HEK293 (cell line): ENCODE measurements around the gene MATR3.

ENCODE experiments used
- GFI1B ChIP-seq: fragments of 450-650 bp; formaldehyde crosslinking; IDR thresholded peaks from 2 replicates; pipeline ENCODE4 v1.5.1; 2016; ENCODE audit warnings: missing biosample characterization, missing genetic modification characterization
- KLF1 ChIP-seq: fragments of 450-650 bp; formaldehyde crosslinking; IDR thresholded peaks from 2 replicates; pipeline ENCODE4 v1.5.1; 2016; ENCODE audit warnings: missing biosample characterization, missing genetic modification characterization
- KLF10 ChIP-seq: fragments of 450-650 bp; IDR thresholded peaks from 2 replicates; pipeline ENCODE4 v1.5.1; 2018; ENCODE audit warnings: missing biosample characterization, mild to moderate bottlenecking, missing genetic modification characterization
- KLF8 ChIP-seq: fragments of 450-650 bp; formaldehyde crosslinking; IDR thresholded peaks from 2 replicates; pipeline ENCODE4 v1.5.1; 2016; ENCODE audit warnings: missing biosample characterization, missing genetic modification characterization
- MYNN ChIP-seq: fragments of 450-650 bp; formaldehyde crosslinking; IDR thresholded peaks from 2 replicates; pipeline ENCODE4 v1.5.1; 2016; ENCODE audit warnings: missing biosample characterization, missing genetic modification characterization, borderline replicate concordance
- ZFHX2 ChIP-seq: fragments of 450-650 bp; formaldehyde crosslinking; conservative IDR thresholded peaks from 2 replicates; pipeline ENCODE4 v1.5.1; 2016; ENCODE audit warnings: missing biosample characterization, missing genetic modification characterization
- ZFP41 ChIP-seq: fragments of 450-650 bp; formaldehyde crosslinking; IDR thresholded peaks from 2 replicates; pipeline ENCODE4 v1.5.1; 2016; ENCODE audit warnings: missing biosample characterization, missing genetic modification characterization, borderline replicate concordance
- ZIC2 ChIP-seq: fragments of 450-650 bp; formaldehyde crosslinking; IDR thresholded peaks from 2 replicates; pipeline ENCODE4 v1.5.1; 2016; ENCODE audit warnings: missing biosample characterization, missing genetic modification characterization
- ZNF19 ChIP-seq: fragments of 450-650 bp; formaldehyde crosslinking; IDR thresholded peaks from 2 replicates; pipeline ENCODE4; 2016; ENCODE audit warnings: missing biosample characterization, missing genetic modification characterization, low read depth
- ZNF311 ChIP-seq: fragments of 450-650 bp; formaldehyde crosslinking; IDR thresholded peaks from 2 replicates; pipeline ENCODE4 v1.5.1; 2017; ENCODE audit warnings: missing biosample characterization, missing genetic modification characterization, borderline replicate concordance
- ZNF404 ChIP-seq: fragments of 450-650 bp; formaldehyde crosslinking; IDR thresholded peaks from 2 replicates; pipeline ENCODE4 v1.5.1; 2017; ENCODE audit warnings: missing biosample characterization, missing genetic modification characterization
- ZNF423 ChIP-seq: fragments of 450-650 bp; formaldehyde crosslinking; IDR thresholded peaks from 2 replicates; pipeline ENCODE4 v1.5.1; 2016; ENCODE audit warnings: missing biosample characterization, missing genetic modification characterization
- ZNF501 ChIP-seq: fragments of 450-650 bp; formaldehyde crosslinking; IDR thresholded peaks from 2 replicates; pipeline ENCODE4 v1.5.1; 2016; ENCODE audit warnings: missing biosample characterization, missing genetic modification characterization
- ZNF529 ChIP-seq: fragments of 450-650 bp; formaldehyde crosslinking; IDR thresholded peaks from 2 replicates; pipeline ENCODE4 v1.5.1; 2017; ENCODE audit warnings: missing genetic modification characterization, missing biosample characterization; ENCODE audit not compliant: insufficient replicate concordance
- ZNF530 ChIP-seq: fragments of 450-650 bp; formaldehyde crosslinking; IDR thresholded peaks from 2 replicates; pipeline ENCODE4 v1.5.1; 2016; ENCODE audit warnings: low read depth, missing biosample characterization, missing genetic modification characterization
- ZNF549 ChIP-seq: fragments of 450-650 bp; IDR thresholded peaks from 2 replicates; pipeline ENCODE4 v1.5.1; 2018; ENCODE audit warnings: missing biosample characterization, missing genetic modification characterization, mild to moderate bottlenecking, inconsistent platforms, moderate library complexity
- ZNF629 ChIP-seq: fragments of 450-650 bp; formaldehyde crosslinking; IDR thresholded peaks from 2 replicates; pipeline ENCODE4 v1.5.1; 2017; ENCODE audit warnings: missing biosample characterization, missing genetic modification characterization
- ZNF76 ChIP-seq: fragments of 450-650 bp; formaldehyde crosslinking; IDR thresholded peaks from 2 replicates; pipeline ENCODE4; 2016; ENCODE audit warnings: low read depth, missing biosample characterization, missing genetic modification characterization, borderline replicate concordance
- ZNF785 ChIP-seq: fragments of 450-650 bp; formaldehyde crosslinking; IDR thresholded peaks from 2 replicates; pipeline ENCODE4 v1.5.1; 2016; ENCODE audit warnings: missing biosample characterization, missing genetic modification characterization
- ZNF830 ChIP-seq: fragments of 450-650 bp; IDR thresholded peaks from 2 replicates; pipeline ENCODE4 v1.5.0; 2018; ENCODE audit warnings: missing biosample characterization, missing genetic modification characterization, low read depth, mild to moderate bottlenecking, moderate library complexity
- ZSCAN30 ChIP-seq: fragments of 450-650 bp; IDR thresholded peaks from 2 replicates; pipeline ENCODE4 v1.5.1; 2018; ENCODE audit warnings: missing biosample characterization, mild to moderate bottlenecking, missing genetic modification characterization, moderate library complexity
- TF ChIP-seq, protein P1 (sequence below): fragments of 450-650 bp; formaldehyde crosslinking; IDR thresholded peaks from 2 replicates; pipeline ENCODE4 v1.5.1; 2017; ENCODE audit warnings: missing biosample characterization, missing genetic modification characterization
- TF ChIP-seq, protein P2 (sequence below): fragments of 450-650 bp; formaldehyde crosslinking; IDR thresholded peaks from 2 replicates; pipeline ENCODE4 v1.5.1; 2016; ENCODE audit warnings: missing biosample characterization, missing genetic modification characterization
- TF ChIP-seq, protein P3 (sequence below): fragments of 450-650 bp; formaldehyde crosslinking; IDR thresholded peaks from 2 replicates; pipeline ENCODE4 v1.5.1; 2016; ENCODE audit warnings: missing biosample characterization, missing genetic modification characterization
- TF ChIP-seq, protein P4 (sequence below): fragments of 450-650 bp; formaldehyde crosslinking; IDR thresholded peaks from 2 replicates; pipeline ENCODE4 v1.5.1; 2016; ENCODE audit warnings: missing biosample characterization, missing genetic modification characterization
- TF ChIP-seq, protein P5 (sequence below): fragments of 450-650 bp; IDR thresholded peaks from 2 replicates; pipeline ENCODE4 v1.5.1; 2018; ENCODE audit warnings: missing biosample characterization, missing genetic modification characterization
- TF ChIP-seq, protein P6 (sequence below): fragments of 450-650 bp; formaldehyde crosslinking; IDR thresholded peaks from 2 replicates; pipeline ENCODE4 v1.5.1; 2017; ENCODE audit warnings: missing biosample characterization, missing genetic modification characterization
- TF ChIP-seq, protein P7 (sequence below): fragments of 450-650 bp; formaldehyde crosslinking; IDR thresholded peaks from 2 replicates; pipeline ENCODE4 v1.5.1; 2016; ENCODE audit warnings: missing biosample characterization, missing genetic modification characterization

MATR3 gene

DNA sequence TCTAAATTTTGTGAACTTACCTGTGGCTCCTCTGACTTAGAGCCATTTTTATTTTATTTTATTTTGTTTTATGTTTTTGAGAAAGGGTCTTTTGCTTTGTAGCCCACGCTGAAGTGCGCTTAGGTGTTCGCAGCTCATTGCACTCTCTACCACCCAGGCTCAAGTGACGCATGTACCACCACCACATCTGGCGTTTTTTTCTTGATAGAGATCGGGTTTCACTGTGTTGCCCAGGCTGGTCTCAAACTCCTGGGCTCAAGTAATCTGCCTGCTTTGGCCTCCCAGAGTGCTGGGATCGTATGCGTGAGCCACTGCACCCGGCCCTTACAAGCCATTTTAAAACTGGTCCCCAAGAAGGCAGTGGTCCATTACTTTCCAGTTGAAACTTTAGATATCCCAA is 18.5 kb downstream of the MATR3 start (continued):
- 0 out of 2 replicates have a peak, but pooled peaks have one; percentile 59 for TF ChIP-seq ZNF501 (tag by site-specific recombination)
- TF ChIP-seq, protein P1, sequence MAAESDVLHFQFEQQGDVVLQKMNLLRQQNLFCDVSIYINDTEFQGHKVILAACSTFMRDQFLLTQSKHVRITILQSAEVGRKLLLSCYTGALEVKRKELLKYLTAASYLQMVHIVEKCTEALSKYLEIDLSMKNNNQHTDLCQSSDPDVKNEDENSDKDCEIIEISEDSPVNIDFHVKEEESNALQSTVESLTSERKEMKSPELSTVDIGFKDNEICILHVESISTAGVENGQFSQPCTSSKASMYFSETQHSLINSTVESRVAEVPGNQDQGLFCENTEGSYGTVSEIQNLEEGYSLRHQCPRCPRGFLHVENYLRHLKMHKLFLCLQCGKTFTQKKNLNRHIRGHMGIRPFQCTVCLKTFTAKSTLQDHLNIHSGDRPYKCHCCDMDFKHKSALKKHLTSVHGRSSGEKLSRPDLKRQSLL (tag by site-specific recombination) = peak; percentile 77
- no peak for TF ChIP-seq KLF1
- 0 out of 2 replicates have a peak, but pooled peaks have one; percentile 37 for TF ChIP-seq ZIC2 (tag by site-specific recombination)
- TF ChIP-seq, protein P2, sequence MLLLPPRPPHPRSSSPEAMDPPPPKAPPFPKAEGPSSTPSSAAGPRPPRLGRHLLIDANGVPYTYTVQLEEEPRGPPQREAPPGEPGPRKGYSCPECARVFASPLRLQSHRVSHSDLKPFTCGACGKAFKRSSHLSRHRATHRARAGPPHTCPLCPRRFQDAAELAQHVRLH = 0 out of 2 replicates have a peak, but pooled peaks have one; percentile 22
- no peak for TF ChIP-seq ZNF19 (tag by site-specific recombination)
- no peak for TF ChIP-seq KLF10 (tag by site-specific recombination)
- TF ChIP-seq ZNF785 (tag by site-specific recombination) = no peak
- 0 out of 2 replicates have a peak, but pooled peaks have one; percentile 8 for TF ChIP-seq KLF8 (tag by site-specific recombination)
- TF ChIP-seq ZFHX2 (tag by site-specific recombination) = peak; percentile 33; the same call in 1 of the 2 replicates
- no peak for TF ChIP-seq ZFP41 (tag by site-specific recombination)
- TF ChIP-seq, protein P3, sequence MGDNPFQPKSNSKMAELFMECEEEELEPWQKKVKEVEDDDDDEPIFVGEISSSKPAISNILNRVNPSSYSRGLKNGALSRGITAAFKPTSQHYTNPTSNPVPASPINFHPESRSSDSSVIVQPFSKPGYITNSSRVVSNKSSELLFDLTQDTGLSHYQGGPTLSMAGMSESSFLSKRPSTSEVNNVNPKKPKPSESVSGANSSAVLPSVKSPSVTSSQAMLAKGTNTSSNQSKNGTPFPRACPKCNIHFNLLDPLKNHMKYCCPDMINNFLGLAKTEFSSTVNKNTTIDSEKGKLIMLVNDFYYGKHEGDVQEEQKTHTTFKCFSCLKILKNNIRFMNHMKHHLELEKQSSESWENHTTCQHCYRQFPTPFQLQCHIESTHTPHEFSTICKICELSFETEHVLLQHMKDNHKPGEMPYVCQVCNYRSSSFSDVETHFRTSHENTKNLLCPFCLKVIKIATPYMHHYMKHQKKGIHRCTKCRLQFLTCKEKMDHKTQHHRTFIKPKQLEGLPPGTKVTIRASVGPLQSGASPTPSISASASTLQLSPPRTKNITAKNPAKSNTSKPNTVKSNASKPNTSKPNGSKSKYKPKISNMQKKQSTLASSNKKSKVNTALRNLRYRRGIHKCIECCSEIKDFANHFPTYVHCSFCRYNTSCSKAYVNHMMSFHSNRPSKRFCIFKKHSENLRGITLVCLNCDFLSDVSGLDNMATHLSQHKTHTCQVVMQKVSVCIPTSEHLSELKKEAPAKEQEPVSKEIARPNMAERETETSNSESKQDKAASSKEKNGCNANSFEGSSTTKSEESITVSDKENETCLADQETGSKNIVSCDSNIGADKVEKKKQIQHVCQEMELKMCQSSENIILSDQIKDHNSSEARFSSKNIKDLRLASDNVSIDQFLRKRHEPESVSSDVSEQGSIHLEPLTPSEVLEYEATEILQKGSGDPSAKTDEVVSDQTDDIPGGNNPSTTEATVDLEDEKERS (tag by site-specific recombination) = 0 out of 2 replicates have a peak, but pooled peaks have one; percentile 27
- TF ChIP-seq, protein P4, sequence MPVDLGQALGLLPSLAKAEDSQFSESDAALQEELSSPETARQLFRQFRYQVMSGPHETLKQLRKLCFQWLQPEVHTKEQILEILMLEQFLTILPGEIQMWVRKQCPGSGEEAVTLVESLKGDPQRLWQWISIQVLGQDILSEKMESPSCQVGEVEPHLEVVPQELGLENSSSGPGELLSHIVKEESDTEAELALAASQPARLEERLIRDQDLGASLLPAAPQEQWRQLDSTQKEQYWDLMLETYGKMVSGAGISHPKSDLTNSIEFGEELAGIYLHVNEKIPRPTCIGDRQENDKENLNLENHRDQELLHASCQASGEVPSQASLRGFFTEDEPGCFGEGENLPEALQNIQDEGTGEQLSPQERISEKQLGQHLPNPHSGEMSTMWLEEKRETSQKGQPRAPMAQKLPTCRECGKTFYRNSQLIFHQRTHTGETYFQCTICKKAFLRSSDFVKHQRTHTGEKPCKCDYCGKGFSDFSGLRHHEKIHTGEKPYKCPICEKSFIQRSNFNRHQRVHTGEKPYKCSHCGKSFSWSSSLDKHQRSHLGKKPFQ (tag by site-specific recombination) = no peak
- no peak for TF ChIP-seq ZNF76 (tag by site-specific recombination)
- no peak for TF ChIP-seq ZNF311 (tag by site-specific recombination)
- TF ChIP-seq ZSCAN30 (tag by site-specific recombination) = peak; percentile 17; the same call in 1 of the 2 replicates
- TF ChIP-seq ZNF423 (tag by site-specific recombination) = no peak
- TF ChIP-seq ZNF549 (tag by site-specific recombination) = no peak
- no peak for TF ChIP-seq ZNF404 (tag by site-specific recombination)
- TF ChIP-seq, protein P5, sequence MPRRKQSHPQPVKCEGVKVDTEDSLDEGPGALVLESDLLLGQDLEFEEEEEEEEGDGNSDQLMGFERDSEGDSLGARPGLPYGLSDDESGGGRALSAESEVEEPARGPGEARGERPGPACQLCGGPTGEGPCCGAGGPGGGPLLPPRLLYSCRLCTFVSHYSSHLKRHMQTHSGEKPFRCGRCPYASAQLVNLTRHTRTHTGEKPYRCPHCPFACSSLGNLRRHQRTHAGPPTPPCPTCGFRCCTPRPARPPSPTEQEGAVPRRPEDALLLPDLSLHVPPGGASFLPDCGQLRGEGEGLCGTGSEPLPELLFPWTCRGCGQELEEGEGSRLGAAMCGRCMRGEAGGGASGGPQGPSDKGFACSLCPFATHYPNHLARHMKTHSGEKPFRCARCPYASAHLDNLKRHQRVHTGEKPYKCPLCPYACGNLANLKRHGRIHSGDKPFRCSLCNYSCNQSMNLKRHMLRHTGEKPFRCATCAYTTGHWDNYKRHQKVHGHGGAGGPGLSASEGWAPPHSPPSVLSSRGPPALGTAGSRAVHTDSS = no peak
- TF ChIP-seq ZNF830 = no peak
- TF ChIP-seq GFI1B = no peak
- TF ChIP-seq ZNF530 (tag by site-specific recombination) = no peak
- peak; percentile 80 for TF ChIP-seq ZNF629 (tag by site-specific recombination)
- TF ChIP-seq, protein P6, sequence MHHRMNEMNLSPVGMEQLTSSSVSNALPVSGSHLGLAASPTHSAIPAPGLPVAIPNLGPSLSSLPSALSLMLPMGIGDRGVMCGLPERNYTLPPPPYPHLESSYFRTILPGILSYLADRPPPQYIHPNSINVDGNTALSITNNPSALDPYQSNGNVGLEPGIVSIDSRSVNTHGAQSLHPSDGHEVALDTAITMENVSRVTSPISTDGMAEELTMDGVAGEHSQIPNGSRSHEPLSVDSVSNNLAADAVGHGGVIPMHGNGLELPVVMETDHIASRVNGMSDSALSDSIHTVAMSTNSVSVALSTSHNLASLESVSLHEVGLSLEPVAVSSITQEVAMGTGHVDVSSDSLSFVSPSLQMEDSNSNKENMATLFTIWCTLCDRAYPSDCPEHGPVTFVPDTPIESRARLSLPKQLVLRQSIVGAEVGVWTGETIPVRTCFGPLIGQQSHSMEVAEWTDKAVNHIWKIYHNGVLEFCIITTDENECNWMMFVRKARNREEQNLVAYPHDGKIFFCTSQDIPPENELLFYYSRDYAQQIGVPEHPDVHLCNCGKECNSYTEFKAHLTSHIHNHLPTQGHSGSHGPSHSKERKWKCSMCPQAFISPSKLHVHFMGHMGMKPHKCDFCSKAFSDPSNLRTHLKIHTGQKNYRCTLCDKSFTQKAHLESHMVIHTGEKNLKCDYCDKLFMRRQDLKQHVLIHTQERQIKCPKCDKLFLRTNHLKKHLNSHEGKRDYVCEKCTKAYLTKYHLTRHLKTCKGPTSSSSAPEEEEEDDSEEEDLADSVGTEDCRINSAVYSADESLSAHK = no peak
- TF ChIP-seq MYNN (tag by site-specific recombination) = no peak
- TF ChIP-seq ZNF529 (tag by site-specific recombination) = no peak
- TF ChIP-seq, protein P7, sequence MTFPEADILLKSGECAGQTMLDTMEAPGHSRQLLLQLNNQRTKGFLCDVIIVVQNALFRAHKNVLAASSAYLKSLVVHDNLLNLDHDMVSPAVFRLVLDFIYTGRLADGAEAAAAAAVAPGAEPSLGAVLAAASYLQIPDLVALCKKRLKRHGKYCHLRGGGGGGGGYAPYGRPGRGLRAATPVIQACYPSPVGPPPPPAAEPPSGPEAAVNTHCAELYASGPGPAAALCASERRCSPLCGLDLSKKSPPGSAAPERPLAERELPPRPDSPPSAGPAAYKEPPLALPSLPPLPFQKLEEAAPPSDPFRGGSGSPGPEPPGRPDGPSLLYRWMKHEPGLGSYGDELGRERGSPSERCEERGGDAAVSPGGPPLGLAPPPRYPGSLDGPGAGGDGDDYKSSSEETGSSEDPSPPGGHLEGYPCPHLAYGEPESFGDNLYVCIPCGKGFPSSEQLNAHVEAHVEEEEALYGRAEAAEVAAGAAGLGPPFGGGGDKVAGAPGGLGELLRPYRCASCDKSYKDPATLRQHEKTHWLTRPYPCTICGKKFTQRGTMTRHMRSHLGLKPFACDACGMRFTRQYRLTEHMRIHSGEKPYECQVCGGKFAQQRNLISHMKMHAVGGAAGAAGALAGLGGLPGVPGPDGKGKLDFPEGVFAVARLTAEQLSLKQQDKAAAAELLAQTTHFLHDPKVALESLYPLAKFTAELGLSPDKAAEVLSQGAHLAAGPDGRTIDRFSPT (tag by site-specific recombination) = no peak
